B cell (primary cell): ENCODE measurements around the gene CREBBP. TPM values are rescaled to one million over a fixed set of nuclear protein-coding genes. Genes with fewer than 3 reads are reported as not detected.

Source experiments
- ATAC-seq: fragments of 200-7000 bp; cut with Tn5 transposase; one replicate; pipeline ENCODE4 v1.10.0; 2021; ENCODE audit warnings: low read depth, mild to moderate bottlenecking, moderate number of reproducible peaks, moderate library complexity
- CTCF ChIA-PET: fragments of 350-600 bp; sonication (Branson Sonifier 250); formaldehyde crosslinking; loops from one replicate; lab custom pipeline; 2021; ENCODE audit warnings: antibody characterized with exemption, inconsistent platforms; lab: Charles Lee
- POLR2A ChIA-PET: fragments of 350-600 bp; sonication (Branson Sonifier 250); formaldehyde crosslinking; loops from one replicate; lab custom pipeline; 2021; ENCODE audit warnings: antibody characterized with exemption; lab: Charles Lee
- DNase-seq: peaks from one replicate; pipeline ENCODE4 v3.0.0; 2013
- H2AFZ ChIP-seq: 2 replicates; pipeline ENCODE4 v1.6.1; 2012; ENCODE audit warnings: mild to moderate bottlenecking, low read depth, low read length; ENCODE audit not compliant: insufficient read depth, poor library complexity, severe bottlenecking
- H3K27ac ChIP-seq, 2 donors: 1 replicate in 1 of 2; 2 replicates in 1 of 2; pipeline ENCODE4 v1.5.1; 2012 to 2013; ENCODE audit warnings: low read length in 2 of 2, mild to moderate bottlenecking in 2 of 2, moderate library complexity in 1 of 2
- H3K27me3 ChIP-seq, 4 experiments: fragments of 200-600 bp in 1 of 4; sonication (generic) in 1 of 4; replicated peaks in 1 of 4; 1 replicate in 2 of 4; 2 replicates in 2 of 4; pipeline versions ENCODE4 v1.6.1 to v1.7.0; 2013 to 2016; ENCODE audit warnings: low read length in 3 of 4, mild to moderate bottlenecking in 2 of 4, mixed read lengths in 1 of 4, moderate library complexity in 1 of 4; ENCODE audit not compliant: insufficient read depth in 4 of 4, control insufficient read depth in 3 of 4; ENCODE audit errors: control extremely low read depth in 1 of 4
- H3K36me3 ChIP-seq, 2 experiments: replicated peaks in 1 of 2; 1 replicate in 1 of 2; 2 replicates in 1 of 2; pipeline versions ENCODE4 v1.6.1 to v1.7.1; 2013; ENCODE audit warnings: low read length in 1 of 2; ENCODE audit not compliant: insufficient read depth in 2 of 2, control insufficient read depth in 1 of 2; ENCODE audit errors: control extremely low read depth in 1 of 2, extremely low read depth in 1 of 2
- H3K4me1 ChIP-seq, 2 donors: fragments of 200-600 bp in 1 of 2; sonication (generic) in 1 of 2; 1 replicate in 1 of 2; 2 replicates in 1 of 2; pipeline versions ENCODE4 v1.5.1 to v1.6.1; 2013 to 2017; ENCODE audit warnings: low read length in 2 of 2; ENCODE audit not compliant: control insufficient read depth in 2 of 2, insufficient read depth in 2 of 2
- H3K4me2 ChIP-seq: replicated peaks from 2 replicates; pipeline ENCODE3; 2012; ENCODE audit warnings: mild to moderate bottlenecking, low read depth, low read length; ENCODE audit not compliant: poor library complexity, severe bottlenecking
- H3K4me3 ChIP-seq, 5 experiments: fragments of 200-600 bp in 1 of 5; sonication (generic) in 1 of 5; 1 replicate in 3 of 5; 2 replicates in 2 of 5; pipeline versions ENCODE4 v1.5.1 to v1.7.0; 2011 to 2016; ENCODE audit warnings: low read length in 4 of 5, mild to moderate bottlenecking in 4 of 5, low read depth in 2 of 5, control low read depth in 1 of 5, moderate library complexity in 1 of 5; ENCODE audit not compliant: insufficient read depth in 1 of 5; ENCODE audit errors: control extremely low read depth in 1 of 5, extremely low read depth in 1 of 5
- H3K79me2 ChIP-seq: fragments of 200-600 bp; sonication (generic); one replicate; pipeline ENCODE4 v1.6.0; 2016; ENCODE audit warnings: low read length; ENCODE audit not compliant: control insufficient read depth, insufficient read depth
- H3K9ac ChIP-seq: fragments of 200-600 bp; sonication (generic); 2 replicates; pipeline ENCODE4 v1.6.1; 2017; ENCODE audit warnings: mild to moderate bottlenecking, low read length, moderate library complexity
- H3K9me3 ChIP-seq, 3 donors: one replicate each; pipeline versions ENCODE4 v1.6.1 to v1.7.1; 2013; ENCODE audit warnings: low read length in 2 of 3; ENCODE audit not compliant: control insufficient read depth in 2 of 3, insufficient read depth in 1 of 3; ENCODE audit errors: control extremely low read depth in 1 of 3
- H4K20me1 ChIP-seq: 2 replicates; pipeline ENCODE4 v1.6.0; 2012; ENCODE audit warnings: mild to moderate bottlenecking, low read length; ENCODE audit not compliant: insufficient read depth, control insufficient read depth, poor library complexity, severe bottlenecking
- H3K27ac Mint-ChIP-seq: one replicate; pipeline ENCODE4 v1.8.0; 2021; ENCODE audit warnings: mixed read lengths
- H3K27me3 Mint-ChIP-seq: one replicate; pipeline ENCODE4 v1.8.0; 2021; ENCODE audit warnings: mixed read lengths
- H3K4me1 Mint-ChIP-seq: one replicate; pipeline ENCODE4 v1.8.0; 2021; ENCODE audit warnings: mixed read lengths
- H3K4me3 Mint-ChIP-seq: one replicate; pipeline ENCODE4 v1.8.0; 2021; ENCODE audit warnings: mixed read lengths
- H3K9me3 Mint-ChIP-seq: one replicate; pipeline ENCODE4 v1.8.0; 2022; ENCODE audit warnings: mixed read lengths; ENCODE audit not compliant: insufficient read depth
- EZH2 ChIP-seq: IDR thresholded peaks from 2 replicates; pipeline ENCODE4 v1.6.1; 2012; ENCODE audit warnings: borderline replicate concordance, low read depth, mild to moderate bottlenecking, moderate library complexity, low read length; ENCODE audit not compliant: insufficient read depth, poor library complexity, severe bottlenecking
- WGBS: methylation state at CpG from one replicate; pipeline ENCODE4 v1.1.5; 2013; ENCODE audit warnings: missing lambda C conversion rate; ENCODE audit not compliant: insufficient coverage; 5-methylcytosine and 5-hydroxymethylcytosine counted together
- intact Hi-C: fragments of 100-400 bp; cut with micrococcal nuclease; formaldehyde crosslinking; loops from one replicate; pipeline ENCODE4 v1.10.0; 2022
- polyA plus RNA-seq: library from polyadenylated mRNA; depleted of rRNA; stranded (reverse); fragments of >200 nt; gene quantifications from 2 replicates; pipeline ENCODE4 v1.2.3, GENCODE V29; 2012
- total RNA-seq, 2 donors: library from RNA; stranded (reverse); fragments of 120-200 nt in 1 of 2; gene quantifications; 1 replicate in 1 of 2; 2 replicates in 1 of 2; pipeline versions ENCODE4 v1.2.3 to v1.2.4, GENCODE V29; 2013 to 2022
- TF ChIP-seq, protein P1 (sequence below): fragments of 200-600 bp; IDR thresholded peaks from one replicate; pipeline ENCODE4 v1.8.0; 2022; ENCODE audit warnings: antibody characterized with exemption, mild to moderate bottlenecking

The CREBBP gene
- total and polyA plus RNA-seq, 2 donors (not counting 1 experiment from before 2014, with no cell fraction given) = 27.6 to 206 TPM

GRCh38 chr16:3780570-3780969 lies 99.9 kb downstream of the CREBBP start:
- no peak overlapping the region for H3K4me3 ChIP-seq
- no peaks in the 10 kb centered on the region for H3K27me3 Mint-ChIP-seq
- 96% methylated on average over 3 of the region's 6 CpGs for WGBS
- no peak for DNase-seq
- H3K27me3 ChIP-seq = no peaks in the 10 kb centered on the region
- no peak overlapping the region for H3K4me3 Mint-ChIP-seq
- H3K9me3 Mint-ChIP-seq = no peaks in the 10 kb centered on the region
- no peak overlapping the region for H2AFZ ChIP-seq
- ATAC-seq = peak; percentile 28
- intact Hi-C loops = no loop called here
- no peak overlapping the region for H3K27ac ChIP-seq
- peaks cover 63% of the 10 kb centered on the region for H4K20me1 ChIP-seq
- TF ChIP-seq, protein P1, sequence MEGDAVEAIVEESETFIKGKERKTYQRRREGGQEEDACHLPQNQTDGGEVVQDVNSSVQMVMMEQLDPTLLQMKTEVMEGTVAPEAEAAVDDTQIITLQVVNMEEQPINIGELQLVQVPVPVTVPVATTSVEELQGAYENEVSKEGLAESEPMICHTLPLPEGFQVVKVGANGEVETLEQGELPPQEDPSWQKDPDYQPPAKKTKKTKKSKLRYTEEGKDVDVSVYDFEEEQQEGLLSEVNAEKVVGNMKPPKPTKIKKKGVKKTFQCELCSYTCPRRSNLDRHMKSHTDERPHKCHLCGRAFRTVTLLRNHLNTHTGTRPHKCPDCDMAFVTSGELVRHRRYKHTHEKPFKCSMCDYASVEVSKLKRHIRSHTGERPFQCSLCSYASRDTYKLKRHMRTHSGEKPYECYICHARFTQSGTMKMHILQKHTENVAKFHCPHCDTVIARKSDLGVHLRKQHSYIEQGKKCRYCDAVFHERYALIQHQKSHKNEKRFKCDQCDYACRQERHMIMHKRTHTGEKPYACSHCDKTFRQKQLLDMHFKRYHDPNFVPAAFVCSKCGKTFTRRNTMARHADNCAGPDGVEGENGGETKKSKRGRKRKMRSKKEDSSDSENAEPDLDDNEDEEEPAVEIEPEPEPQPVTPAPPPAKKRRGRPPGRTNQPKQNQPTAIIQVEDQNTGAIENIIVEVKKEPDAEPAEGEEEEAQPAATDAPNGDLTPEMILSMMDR = no peak
- TF ChIP-seq EZH2 = no peak
- no peaks in the 10 kb centered on the region for H3K9me3 ChIP-seq
- H3K9ac ChIP-seq = no peak overlapping the region
- no peaks in the 10 kb centered on the region for H3K4me1 ChIP-seq
- peaks cover 37% of the 10 kb centered on the region for H3K79me2 ChIP-seq
- H3K4me1 Mint-ChIP-seq = peaks cover 5% of the 10 kb centered on the region
- ChIA-PET CTCF (no interaction called here), POLR2A (no interaction called here)
- H3K36me3 ChIP-seq = peaks cover 3 to 85% of the 10 kb centered on the region in 2 experiments
- no peak overlapping the region for H3K4me2 ChIP-seq
- no peak overlapping the region for H3K27ac Mint-ChIP-seq

DNA sequence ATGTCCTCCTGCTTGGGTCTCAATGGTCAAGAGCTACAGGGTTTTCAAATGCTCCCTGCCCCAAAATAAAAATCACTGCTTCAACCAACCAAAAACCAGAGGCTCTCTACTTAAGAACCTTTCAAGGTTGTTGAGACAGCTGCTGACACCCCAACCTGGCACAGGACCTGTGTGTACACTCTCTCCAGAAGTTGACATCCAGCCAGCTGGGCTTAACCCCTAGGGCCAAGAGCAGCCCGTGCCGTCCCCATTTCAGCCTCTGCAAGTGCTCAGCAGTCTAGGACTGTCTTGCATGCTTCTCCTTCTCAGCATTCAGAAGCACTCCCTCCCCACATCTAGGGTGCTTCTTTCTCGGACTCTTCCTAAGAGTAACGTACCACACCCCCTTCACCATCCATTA lies 104.2 kb downstream of the CREBBP start:
- CTCF ChIA-PET = no interaction called here
- H3K9ac ChIP-seq = no peak overlapping the region
- intact Hi-C loops = no loop called here
- no peak overlapping the region for H3K27ac ChIP-seq
- no peak overlapping the region for H3K4me3 Mint-ChIP-seq
- H3K27me3 ChIP-seq = no peaks in the 10 kb centered on the region
- no peaks in the 10 kb centered on the region for H3K4me1 ChIP-seq
- H3K27me3 Mint-ChIP-seq = no peaks in the 10 kb centered on the region
- H3K9me3 Mint-ChIP-seq = no peaks in the 10 kb centered on the region
- H3K79me2 ChIP-seq = peaks cover 27% of the 10 kb centered on the region
- no peaks in the 10 kb centered on the region for H3K9me3 ChIP-seq
- WGBS = 100% methylated on average over 4 of the region's 4 CpGs
- TF ChIP-seq, protein P1 = no peak
- TF ChIP-seq EZH2 = no peak
- DNase-seq = no peak
- H2AFZ ChIP-seq = no peak overlapping the region
- H3K4me2 ChIP-seq = no peak overlapping the region
- no peak overlapping the region for H3K27ac Mint-ChIP-seq
- no peak overlapping the region for H3K4me3 ChIP-seq
- POLR2A ChIA-PET = no interaction called here
- ATAC-seq = no peak
- peaks cover 33% of the 10 kb centered on the region for H4K20me1 ChIP-seq
- H3K4me1 Mint-ChIP-seq = no peaks in the 10 kb centered on the region
- peaks cover 9 to 78% of the 10 kb centered on the region in 2 experiments for H3K36me3 ChIP-seq
